HepG2 (cell line): Measurements from ENCODE around the gene LRRC34. TPM values are rescaled to one million over a fixed set of nuclear protein-coding genes. Genes with fewer than 3 reads are reported as not detected.

Experiments
- ATAC-seq: fragments of 200-7000 bp; cut with Tn5 transposase; 3 replicates; pipeline ENCODE4 v1.9.1; 2020; ENCODE audit warnings: mild to moderate bottlenecking, moderate library complexity
- BruUV-seq: library from RNA; stranded (reverse); fragments of 400-500 nt; replicated peaks from 2 replicates; lab custom pipeline; 2021; lab: Mats Ljungman, UMichigan
- CTCF ChIA-PET: fragments of 300-600 bp; formaldehyde crosslinking; extraction: SDS; loops from one replicate; lab custom pipeline; 2021; ENCODE audit warnings: low total read pairs, inconsistent platforms, low intra/inter-chr PET ratio; lab: Yijun Ruan, JAX
- POLR2A ChIA-PET: fragments of 350-600 bp; sonication (Branson Sonifier 250); formaldehyde crosslinking; loops from one replicate; lab custom pipeline; 2020; ENCODE audit warnings: antibody characterized with exemption, inconsistent platforms; lab: Yijun Ruan, JAX
- DNase-seq: peaks from one replicate; pipeline ENCODE4 v3.0.0-alpha.2; 2015; ENCODE audit warnings: low spot score
- FAIRE-seq: peaks from 3 replicates; lab custom pipeline; 2011; peaks lifted over from hg19 to GRCh38; lab: Jason Lieb, UNC
- H2AFZ ChIP-seq: one replicate; pipeline ENCODE4 v1.6.1; 2011; ENCODE audit warnings: low read length, inconsistent platforms
- H3K27ac ChIP-seq: fragments of 300-600 bp; 3 replicates; pipeline ENCODE4 v1.8.0; 2011; ENCODE audit warnings: mixed run types, mild to moderate bottlenecking, mixed read lengths, low read length, inconsistent platforms; ENCODE audit not compliant: insufficient read depth; ENCODE audit errors: extremely low read length
- H3K27me3 ChIP-seq, 2 experiments: fragments of 200-600 bp in 1 of 2; 2 replicates in 1 of 2; 3 replicates in 1 of 2; pipeline versions ENCODE4 v1.6.0 to v1.8.0; 2011; ENCODE audit warnings: low read length in 2 of 2, mild to moderate bottlenecking in 2 of 2, moderate library complexity in 2 of 2, inconsistent platforms in 1 of 2; ENCODE audit not compliant: insufficient read depth in 2 of 2, control insufficient read depth in 1 of 2
- H3K36me3 ChIP-seq, 2 experiments: fragments of 200-600 bp in 1 of 2; replicated peaks in 1 of 2; 2 replicates in 1 of 2; 3 replicates in 1 of 2; pipeline versions ENCODE4 v1.5.1 to v1.8.0; 2011; ENCODE audit warnings: low read length in 2 of 2, inconsistent platforms in 1 of 2; ENCODE audit not compliant: insufficient read depth in 2 of 2, control insufficient read depth in 1 of 2
- H3K4me1 ChIP-seq: 2 replicates; pipeline ENCODE4 v1.5.1; 2012; ENCODE audit warnings: low read length, inconsistent platforms; ENCODE audit not compliant: insufficient read depth
- H3K4me2 ChIP-seq: 2 replicates; pipeline ENCODE4 v1.6.0; 2011; ENCODE audit warnings: low read depth, low read length, inconsistent platforms
- H3K4me3 ChIP-seq, 3 experiments: fragments of 200-600 bp in 1 of 3; sonication (generic), shearing (Covaris generic) in 1 of 3; replicated peaks in 1 of 3; 2 replicates each; pipeline ENCODE4 v1.5.1; 2011 to 2016; ENCODE audit warnings: low read length in 3 of 3, inconsistent platforms in 2 of 3, low read depth in 2 of 3, mild to moderate bottlenecking in 2 of 3, control low read depth in 1 of 3, mixed read lengths in 1 of 3; ENCODE audit not compliant: insufficient read depth in 1 of 3
- H3K79me2 ChIP-seq: one replicate; pipeline ENCODE4 v1.6.1; 2011; ENCODE audit warnings: low read length, inconsistent platforms; ENCODE audit not compliant: insufficient read depth
- H3K9ac ChIP-seq: 2 replicates; pipeline ENCODE4 v1.6.0; 2011; ENCODE audit warnings: mild to moderate bottlenecking, low read depth, low read length, inconsistent platforms; ENCODE audit not compliant: insufficient read depth
- H3K9me3 ChIP-seq: 2 replicates; pipeline ENCODE4 v1.5.1; 2012; ENCODE audit warnings: mild to moderate bottlenecking, low read length
- H4K20me1 ChIP-seq: 2 replicates; pipeline ENCODE4 v1.6.0; 2011; ENCODE audit warnings: inconsistent platforms, mild to moderate bottlenecking, low read length, moderate library complexity; ENCODE audit not compliant: insufficient read depth
- MAFF ChIP-seq: IDR thresholded peaks from 2 replicates; pipeline ENCODE4 v1.6.1; 2011; ENCODE audit warnings: low read depth, low read length, improper control_type of control experiment
- MAFK ChIP-seq, 2 experiments: IDR thresholded peaks in 1 of 2; conservative IDR thresholded peaks in 1 of 2; 2 replicates each; pipeline ENCODE4 v1.6.1; 2011; ENCODE audit warnings: improper control_type of control experiment in 2 of 2, low read length in 2 of 2
- ZNF264 ChIP-seq: sonication (generic); formaldehyde crosslinking; IDR thresholded peaks from 2 replicates; pipeline ENCODE4 v1.4.0; 2020; ENCODE audit warnings: missing genetic modification reagents
- ZNF788 ChIP-seq: sonication (generic); formaldehyde crosslinking; IDR thresholded peaks from 2 replicates; pipeline ENCODE4 v1.5.0; 2020; ENCODE audit warnings: mild to moderate bottlenecking, missing genetic modification reagents, borderline replicate concordance
- WGBS: methylation state at CpG from one replicate; pipeline ENCODE4 v1.1.6; 2017; ENCODE audit warnings: low lambda C conversion rate; 5-methylcytosine and 5-hydroxymethylcytosine counted together
- in situ Hi-C: cut with HindIII; loops from 2 replicates; pipeline ENCODE4 v1.10.0; 2017; ENCODE audit warnings: low pct_unique_long_range_greater_than_20kb; ENCODE audit not compliant: extremely low pct_ligation_motif_present
- intact Hi-C: fragments of 100-400 bp; cut with micrococcal nuclease; formaldehyde crosslinking; loops from one replicate; pipeline ENCODE4 v1.10.0; 2022; ENCODE audit not compliant: unreplicated experiment
- polyA plus RNA-seq, 8 experiments: library from polyadenylated mRNA; depleted of rRNA in 3 of 8; stranded (reverse) in 7 of 8; unstranded in 1 of 8; fragments of >200 nt; fragmentation: Illumina TruSeq in 4 of 8; extraction: Trizol in 4 of 8; gene quantifications; 2 replicates each; pipeline versions ENCODE4 v1.2.1 to v1.2.3, GENCODE V29; 2011 to 2016; ENCODE audit warnings: low read depth in 4 of 8, missing spikeins in 1 of 8, mixed read lengths in 1 of 8; ENCODE audit not compliant: insufficient read depth in 1 of 8
- total RNA-seq, 5 experiments: library from RNA; depleted of rRNA; stranded (reverse); fragments of >200 nt; fragmentation: Illumina TruSeq; extraction: Trizol; gene quantifications; 2 replicates each; pipeline ENCODE4 v1.2.3, GENCODE V29; 2016; ENCODE audit warnings: low read depth in 1 of 5
- TF ChIP-seq, protein P1 (sequence below): sonication (generic); formaldehyde crosslinking; IDR thresholded peaks from 2 replicates; pipeline ENCODE4 v1.4.0; 2020; ENCODE audit warnings: missing genetic modification reagents
- TF ChIP-seq, protein P2 (sequence below): sonication (generic); formaldehyde crosslinking; IDR thresholded peaks from 2 replicates; pipeline ENCODE4 v1.5.1; 2020; ENCODE audit warnings: missing genetic modification reagents, mild to moderate bottlenecking, borderline replicate concordance

Gene LRRC34
- total and polyA plus RNA-seq, 2 of the 13 experiments (the other 11 are each of a cell fraction or from before 2014, with no cell fraction given), result not detected

DNA sequence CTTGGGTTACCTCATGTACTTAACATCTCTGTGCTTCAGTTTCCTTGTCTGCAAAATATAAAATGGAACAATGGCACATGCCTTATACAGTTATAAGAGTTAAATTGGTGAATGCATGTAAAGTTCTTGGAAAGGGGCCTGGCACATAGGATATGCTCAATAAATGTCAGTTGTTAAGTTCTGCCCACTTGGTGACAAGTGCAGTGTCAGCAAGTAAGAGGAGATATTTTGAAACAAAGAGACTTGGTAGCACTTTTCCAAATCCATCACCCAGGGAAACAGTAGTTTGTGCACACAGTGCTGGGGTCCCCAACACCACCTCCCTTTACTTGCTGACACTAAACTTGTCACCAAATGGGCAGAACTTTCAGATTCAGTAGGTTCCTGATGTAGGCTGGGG, 37.9 kb upstream of the LRRC34 start:
- no peak overlapping the region for H3K27ac ChIP-seq
- POLR2A ChIA-PET, result no interaction called here
- in situ Hi-C loops, result no loop called here
- H3K4me2 ChIP-seq, result no peak overlapping the region
- no peak for FAIRE-seq
- ATAC-seq, result no peak
- DNase-seq, result no peak
- no peaks in the 10 kb centered on the region for H3K36me3 ChIP-seq
- CTCF ChIA-PET, result no interaction called here
- no peak overlapping the region for H3K9ac ChIP-seq
- no peak overlapping the region for H3K4me3 ChIP-seq
- H3K79me2 ChIP-seq, result no peaks in the 10 kb centered on the region
- no peaks in the 10 kb centered on the region for H3K9me3 ChIP-seq
- TF ChIP-seq, protein P1, sequence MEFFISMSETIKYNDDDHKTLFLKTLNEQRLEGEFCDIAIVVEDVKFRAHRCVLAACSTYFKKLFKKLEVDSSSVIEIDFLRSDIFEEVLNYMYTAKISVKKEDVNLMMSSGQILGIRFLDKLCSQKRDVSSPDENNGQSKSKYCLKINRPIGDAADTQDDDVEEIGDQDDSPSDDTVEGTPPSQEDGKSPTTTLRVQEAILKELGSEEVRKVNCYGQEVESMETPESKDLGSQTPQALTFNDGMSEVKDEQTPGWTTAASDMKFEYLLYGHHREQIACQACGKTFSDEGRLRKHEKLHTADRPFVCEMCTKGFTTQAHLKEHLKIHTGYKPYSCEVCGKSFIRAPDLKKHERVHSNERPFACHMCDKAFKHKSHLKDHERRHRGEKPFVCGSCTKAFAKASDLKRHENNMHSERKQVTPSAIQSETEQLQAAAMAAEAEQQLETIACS (CRISPR knock-in tag), result no peak
- TF ChIP-seq ZNF788 (CRISPR knock-in tag) (no peak), MAFF (peak; percentile 52), MAFK (conservative IDR thresholded peaks at IDR 0.05 in 1 of 2, IDR thresholded peaks at IDR 0.05 in 1 of 2; ENCODE audit: low read length in 2 of 2) (peak; percentile 40 to 65; a peak in 2 of 4 replicates)
- H3K27me3 ChIP-seq, result no peaks in the 10 kb centered on the region
- no peaks in the 10 kb centered on the region for H4K20me1 ChIP-seq
- no peaks in the 10 kb centered on the region for H3K4me1 ChIP-seq
- no TSS peak for BruUV-seq
- intact Hi-C loops, result no loop called here
- H2AFZ ChIP-seq, result no peak overlapping the region

DNA sequence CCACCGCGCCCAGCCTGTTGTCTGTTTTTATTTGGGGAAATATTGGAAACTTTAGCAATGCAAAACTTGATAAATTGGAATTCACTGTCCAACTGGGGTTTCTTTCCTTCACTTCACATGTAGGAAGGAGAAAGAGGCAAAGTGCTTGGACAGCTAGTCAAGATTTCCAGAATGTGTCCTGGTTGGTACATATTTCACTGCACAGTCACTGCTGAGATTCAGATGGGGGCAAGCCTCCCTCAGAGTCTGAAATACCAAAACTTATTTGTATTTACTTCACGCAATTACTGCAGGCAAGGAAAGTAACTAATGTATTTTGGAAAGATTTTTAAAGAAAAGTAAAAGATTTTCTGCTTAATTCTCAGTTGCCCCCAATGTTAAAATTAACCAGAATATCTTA, 36.0 kb upstream of the LRRC34 start:
- 67% methylated on average over 3 of the region's 3 CpGs for WGBS
- no peak overlapping the region for H3K27ac ChIP-seq
- no peaks in the 10 kb centered on the region for H3K4me1 ChIP-seq
- no peaks in the 10 kb centered on the region for H3K79me2 ChIP-seq
- no peak for FAIRE-seq
- H3K4me3 ChIP-seq, result no peak overlapping the region
- in situ Hi-C loops, result no loop called here
- TF ChIP-seq, protein P2, sequence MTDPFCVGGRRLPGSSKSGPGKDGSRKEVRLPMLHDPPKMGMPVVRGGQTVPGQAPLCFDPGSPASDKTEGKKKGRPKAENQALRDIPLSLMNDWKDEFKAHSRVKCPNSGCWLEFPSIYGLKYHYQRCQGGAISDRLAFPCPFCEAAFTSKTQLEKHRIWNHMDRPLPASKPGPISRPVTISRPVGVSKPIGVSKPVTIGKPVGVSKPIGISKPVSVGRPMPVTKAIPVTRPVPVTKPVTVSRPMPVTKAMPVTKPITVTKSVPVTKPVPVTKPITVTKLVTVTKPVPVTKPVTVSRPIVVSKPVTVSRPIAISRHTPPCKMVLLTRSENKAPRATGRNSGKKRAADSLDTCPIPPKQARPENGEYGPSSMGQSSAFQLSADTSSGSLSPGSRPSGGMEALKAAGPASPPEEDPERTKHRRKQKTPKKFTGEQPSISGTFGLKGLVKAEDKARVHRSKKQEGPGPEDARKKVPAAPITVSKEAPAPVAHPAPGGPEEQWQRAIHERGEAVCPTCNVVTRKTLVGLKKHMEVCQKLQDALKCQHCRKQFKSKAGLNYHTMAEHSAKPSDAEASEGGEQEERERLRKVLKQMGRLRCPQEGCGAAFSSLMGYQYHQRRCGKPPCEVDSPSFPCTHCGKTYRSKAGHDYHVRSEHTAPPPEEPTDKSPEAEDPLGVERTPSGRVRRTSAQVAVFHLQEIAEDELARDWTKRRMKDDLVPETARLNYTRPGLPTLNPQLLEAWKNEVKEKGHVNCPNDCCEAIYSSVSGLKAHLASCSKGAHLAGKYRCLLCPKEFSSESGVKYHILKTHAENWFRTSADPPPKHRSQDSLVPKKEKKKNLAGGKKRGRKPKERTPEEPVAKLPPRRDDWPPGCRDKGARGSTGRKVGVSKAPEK, result no peak
- no peak for TF ChIP-seq ZNF264
- TF ChIP-seq, all 625 proteins: peak for 0
- no peak for DNase-seq
- Histone ChIP-seq H3K9ac (no peak overlapping the region), H3K27me3 (no peaks in the 10 kb centered on the region), H4K20me1 (no peaks in the 10 kb centered on the region), H3K36me3 (no peaks in the 10 kb centered on the region), H3K9me3 (no peaks in the 10 kb centered on the region), H2AFZ (no peak overlapping the region), H3K4me2 (no peak overlapping the region)
- ChIA-PET CTCF (no interaction called here), POLR2A (no interaction called here)
- ATAC-seq, result no peak
- BruUV-seq, result no TSS peak
- intact Hi-C loops, result no loop called here
